Peyer's patch (tissue), 4 donors: ENCODE data around the gene PIK3R5. TPM values are rescaled to one million over a fixed set of nuclear protein-coding genes. Genes with fewer than 3 reads are reported as not detected.

Experiments used
- DNase-seq, 3 donors: peaks; one replicate each; pipeline ENCODE4 v3.0.0-alpha.2; 2017 to 2019
- H3K27ac ChIP-seq, 4 donors: fragments of 200-600 bp; sonication (generic); one replicate each; pipeline ENCODE4 v1.5.1; 2016 to 2019
- H3K27me3 ChIP-seq, 2 donors: fragments of 200-600 bp; sonication (generic); one replicate each; pipeline ENCODE4 v1.5.1; 2019
- H3K36me3 ChIP-seq, 3 donors: fragments of 200-600 bp; sonication (generic); one replicate each; pipeline ENCODE4 v1.5.1; 2016 to 2019
- H3K4me1 ChIP-seq, 4 donors: fragments of 200-600 bp; sonication (generic); one replicate each; pipeline ENCODE4 v1.5.1; 2016 to 2019
- H3K4me3 ChIP-seq, 4 donors: fragments of 200-600 bp; sonication (generic); 1 replicate in 3 of 4; 2 replicates in 1 of 4; pipeline ENCODE4 v1.5.1; 2016 to 2019; ENCODE audit warnings: mild to moderate bottlenecking in 1 of 4
- H3K9me3 ChIP-seq, 4 donors: fragments of 200-600 bp; sonication (generic); one replicate each; pipeline ENCODE4 v1.5.1; 2016 to 2019; ENCODE audit warnings: mild to moderate bottlenecking in 1 of 4
- CTCF ChIP-seq, 6 experiments: fragments of 450-650 bp in 4 of 6; fragments of 200-600 bp in 2 of 6; sonication (generic) in 1 of 6; IDR thresholded peaks; one replicate each; pipeline ENCODE4 v1.5.1; 2017 to 2019; ENCODE audit warnings: antibody characterized with exemption in 6 of 6, mild to moderate bottlenecking in 3 of 6, moderate library complexity in 1 of 6
- POLR2A ChIP-seq, 2 donors: fragments of 450-650 bp; IDR thresholded peaks; one replicate each; pipeline ENCODE4 v1.5.1; 2017; ENCODE audit warnings: antibody characterized with exemption in 2 of 2, mild to moderate bottlenecking in 2 of 2, moderate library complexity in 2 of 2
- total RNA-seq, 4 donors: library from RNA; depleted of rRNA; stranded (reverse); fragments of >200 nt; gene quantifications; one replicate each; pipeline ENCODE4 v1.1.0, GENCODE V29; 2016

Gene PIK3R5
- total RNA-seq, 4 donors from 2014 or later: 6.3 to 74.3 (median 10.3) TPM

- H3K27ac ChIP-seq: no peak overlapping the region
- no peaks in the 10 kb centered on the region for H3K9me3 ChIP-seq
- H3K4me3 ChIP-seq: no peak overlapping the region
- TF ChIP-seq CTCF (IDR thresholded peaks at IDR 0.05): no peak
- no peak for TF ChIP-seq POLR2A (IDR thresholded peaks at IDR 0.05)
- no peaks in the 10 kb centered on the region for H3K36me3 ChIP-seq
- H3K4me1 ChIP-seq: no peaks in the 10 kb centered on the region
- no peaks in the 10 kb centered on the region for H3K27me3 ChIP-seq
- DNase-seq: no peak
These were observed 113.9 kb downstream of the PIK3R5 start for GRCh38 chr17:8851600-8851999.

GRCh38 chr17:8849311-8850041 is 116.0 kb downstream of the PIK3R5 start:
- TF ChIP-seq POLR2A (IDR thresholded peaks at IDR 0.05): no peak
- no peak for TF ChIP-seq CTCF (IDR thresholded peaks at IDR 0.05)
- Histone ChIP-seq H3K4me3 (no peak overlapping the region), H3K27ac (no peak overlapping the region), H3K36me3 (no peaks in the 10 kb centered on the region), H3K4me1 (no peaks in the 10 kb centered on the region), H3K27me3 (no peaks in the 10 kb centered on the region), H3K9me3 (no peaks in the 10 kb centered on the region)
- DNase-seq: peak in 1 of 3 donors; percentile 32

- no peak overlapping the region for H3K27ac ChIP-seq
- H3K9me3 ChIP-seq: no peaks in the 10 kb centered on the region
- H3K27me3 ChIP-seq: no peaks in the 10 kb centered on the region
- peak in 1 of 3 donors; percentile 2 for DNase-seq
- TF ChIP-seq CTCF (IDR thresholded peaks at IDR 0.05) (no peak), POLR2A (IDR thresholded peaks at IDR 0.05) (no peak)
- H3K4me3 ChIP-seq: no peak overlapping the region
- no peaks in the 10 kb centered on the region for H3K36me3 ChIP-seq
- H3K4me1 ChIP-seq: no peaks in the 10 kb centered on the region
These were observed 117.6 kb downstream of the PIK3R5 start for GRCh38 chr17:8847891-8848290.

- H3K27ac ChIP-seq: no peak overlapping the region
- no peaks in the 10 kb centered on the region for H3K9me3 ChIP-seq
- TF ChIP-seq POLR2A (IDR thresholded peaks at IDR 0.05) (no peak), CTCF (IDR thresholded peaks at IDR 0.05) (no peak)
- H3K4me3 ChIP-seq: no peak overlapping the region
- H3K4me1 ChIP-seq: no peaks in the 10 kb centered on the region
- H3K27me3 ChIP-seq: no peaks in the 10 kb centered on the region
- no peak for DNase-seq
- H3K36me3 ChIP-seq: no peaks in the 10 kb centered on the region
These were observed 118.7 kb downstream of the PIK3R5 start for GRCh38 chr17:8846768-8847211.

GRCh38 chr17:8844229-8845218 is 121.0 kb downstream of the PIK3R5 start:
- Histone ChIP-seq H3K9me3 (no peaks in the 10 kb centered on the region), H3K27ac (peak overlapping the region in 1 of 4 donors; percentile 44), H3K27me3 (no peaks in the 10 kb centered on the region), H3K4me1 (no peaks in the 10 kb centered on the region), H3K36me3 (no peaks in the 10 kb centered on the region), H3K4me3 (no peak overlapping the region)
- TF ChIP-seq POLR2A (IDR thresholded peaks at IDR 0.05): no peak
- no peak for TF ChIP-seq CTCF (IDR thresholded peaks at IDR 0.05)
- no peak for DNase-seq
